Karpas-422 (cell line): ENCODE measurements around the gene P2RY14. TPM values are rescaled to one million over a fixed set of nuclear protein-coding genes. Genes with fewer than 3 reads are reported as not detected.

Experiments
- small RNA-seq: library from RNA; depleted of rRNA; stranded (forward); fragments of <200 nt; gene quantifications from one replicate; pipeline ENCODE3, GENCODE V24; 2014
- total RNA-seq: library from RNA; depleted of rRNA; stranded (reverse); fragments of >200 nt; shearing (Covaris generic); gene quantifications from 2 replicates; pipeline ENCODE4 v1.2.3, GENCODE V29; 2014; ENCODE audit warnings: low replicate concordance; rRNA removed

Gene P2RY14
- total RNA-seq, 1 experiment from 2014 or later: not detected

Small RNAs within 50 kb of the gene (small RNA-seq; reads per million reads assigned to genes)
- gene RNA5SP145: 0.12 reads per million

Other genes with a start within 250 kb of the P2RY14 start
- 0.58 and 2.4 TPM in 2 replicates for gene MED12L, start 192.9 kb downstream of the P2RY14 start, total RNA-seq
- gene GPR171, start 75.3 kb downstream of the P2RY14 start, total RNA-seq: not detected in 2 replicates
- not detected in 2 replicates for gene GPR87, start 38.3 kb upstream of the P2RY14 start, total RNA-seq
- 0.40 and 0.97 TPM in 2 replicates for gene P2RY13, start 51.0 kb upstream of the P2RY14 start, total RNA-seq
- gene P2RY12, start 106.2 kb upstream of the P2RY14 start, total RNA-seq: not detected in 2 replicates
- 0.07 TPM in 1 of 2 replicates, not detected in the other for gene IGSF10, start 182.5 kb upstream of the P2RY14 start, total RNA-seq